Nephron progenitor cell (in vitro differentiated cells): ENCODE measurements around the gene TMEM184A.
"Not testable (repeated sequence)": the region's sequence is repeated elsewhere in the genome, so short reads cannot be mapped to it uniquely, and the experiment has no call there.

Source experiments
- DNase-seq: peaks from one replicate; pipeline ENCODE4 v3.0.0; 2021
- H3K27ac Mint-ChIP-seq: 2 replicates; pipeline ENCODE4 v1.8.0; 2021; ENCODE audit warnings: mild to moderate bottlenecking, moderate library complexity, mixed read lengths
- H3K27me3 Mint-ChIP-seq: 2 replicates; pipeline ENCODE4 v1.8.0; 2021; ENCODE audit warnings: mild to moderate bottlenecking, low read depth, mixed read lengths; ENCODE audit not compliant: poor library complexity
- H3K36me3 Mint-ChIP-seq: 2 replicates; pipeline ENCODE4 v1.8.0; 2021; ENCODE audit warnings: low read depth, mixed read lengths
- H3K4me1 Mint-ChIP-seq: 2 replicates; pipeline ENCODE4 v1.8.0; 2021; ENCODE audit warnings: mixed read lengths
- H3K4me3 Mint-ChIP-seq: 2 replicates; pipeline ENCODE4 v1.8.0; 2021; ENCODE audit warnings: mild to moderate bottlenecking, moderate library complexity, mixed read lengths
- H3K9me3 Mint-ChIP-seq: 2 replicates; pipeline ENCODE4 v1.8.0; 2021; ENCODE audit warnings: mild to moderate bottlenecking, moderate library complexity, mixed read lengths
- TF ChIP-seq, protein P1 (sequence below): fragments of 200-600 bp; sonication (generic); IDR thresholded peaks from 2 replicates; pipeline ENCODE4 v1.5.0; 2021; ENCODE audit warnings: antibody characterized with exemption

The TMEM184A gene

GRCh38 chr7:1587738-1588137, 31.7 kb upstream of the TMEM184A start:
- Mint-ChIP-seq H3K4me1 (peaks cover 25% of the 10 kb centered on the region), H3K4me3 (no peak overlapping the region), H3K9me3 (peaks cover 18% of the 10 kb centered on the region), H3K36me3 (peaks cover 5% of the 10 kb centered on the region), H3K27ac (no peak overlapping the region), H3K27me3 (peaks cover 13% of the 10 kb centered on the region)
- TF ChIP-seq, protein P1, sequence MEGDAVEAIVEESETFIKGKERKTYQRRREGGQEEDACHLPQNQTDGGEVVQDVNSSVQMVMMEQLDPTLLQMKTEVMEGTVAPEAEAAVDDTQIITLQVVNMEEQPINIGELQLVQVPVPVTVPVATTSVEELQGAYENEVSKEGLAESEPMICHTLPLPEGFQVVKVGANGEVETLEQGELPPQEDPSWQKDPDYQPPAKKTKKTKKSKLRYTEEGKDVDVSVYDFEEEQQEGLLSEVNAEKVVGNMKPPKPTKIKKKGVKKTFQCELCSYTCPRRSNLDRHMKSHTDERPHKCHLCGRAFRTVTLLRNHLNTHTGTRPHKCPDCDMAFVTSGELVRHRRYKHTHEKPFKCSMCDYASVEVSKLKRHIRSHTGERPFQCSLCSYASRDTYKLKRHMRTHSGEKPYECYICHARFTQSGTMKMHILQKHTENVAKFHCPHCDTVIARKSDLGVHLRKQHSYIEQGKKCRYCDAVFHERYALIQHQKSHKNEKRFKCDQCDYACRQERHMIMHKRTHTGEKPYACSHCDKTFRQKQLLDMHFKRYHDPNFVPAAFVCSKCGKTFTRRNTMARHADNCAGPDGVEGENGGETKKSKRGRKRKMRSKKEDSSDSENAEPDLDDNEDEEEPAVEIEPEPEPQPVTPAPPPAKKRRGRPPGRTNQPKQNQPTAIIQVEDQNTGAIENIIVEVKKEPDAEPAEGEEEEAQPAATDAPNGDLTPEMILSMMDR, result no peak
- DNase-seq, result no peak

DNA sequence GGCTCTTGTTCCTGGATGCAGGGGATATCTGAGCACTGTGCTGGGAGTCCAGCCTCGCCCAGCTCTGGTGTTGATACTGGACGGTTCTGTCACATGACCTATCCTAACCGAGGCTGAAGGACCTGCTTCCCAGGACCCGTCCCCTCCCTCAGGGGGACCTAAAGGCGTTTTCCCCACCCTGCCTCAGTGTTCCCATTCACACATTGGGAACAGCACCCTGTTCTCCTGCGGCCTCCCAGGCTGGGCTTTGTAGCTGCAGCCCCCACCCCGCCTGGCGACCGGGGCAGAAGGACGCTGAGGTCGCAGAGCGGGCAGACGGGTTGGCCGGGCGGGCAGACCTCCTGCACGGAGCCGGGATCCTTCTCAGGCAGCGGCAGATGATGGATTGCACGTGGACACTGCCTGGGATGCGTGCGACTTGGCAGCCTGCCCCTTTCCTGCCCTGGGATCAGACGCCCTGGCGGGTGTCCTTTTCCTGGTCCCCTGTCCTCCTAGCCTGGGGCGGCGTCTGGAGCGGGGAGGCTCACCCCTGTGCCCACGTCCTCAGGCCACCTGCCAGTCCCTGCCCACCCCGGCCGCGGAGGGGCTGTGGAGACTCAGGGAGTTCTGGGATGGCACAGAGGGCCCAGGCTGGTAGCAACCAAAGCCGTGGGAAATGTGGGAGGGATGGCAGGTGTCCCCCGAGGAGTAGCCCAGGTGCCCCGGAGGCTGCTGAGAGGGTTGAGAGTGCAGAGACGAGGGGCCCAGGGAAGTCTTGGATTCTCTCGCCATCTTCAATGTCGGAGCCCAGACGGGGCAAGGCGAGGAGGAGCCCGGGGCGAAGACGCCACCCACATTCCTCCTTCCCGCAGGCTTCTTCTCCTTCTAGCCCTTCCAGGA, 31.1 kb upstream of the TMEM184A start:
- Mint-ChIP-seq H3K4me1 (peaks cover 22% of the 10 kb centered on the region), H3K9me3 (peaks cover 18% of the 10 kb centered on the region), H3K36me3 (peaks cover 5% of the 10 kb centered on the region), H3K27ac (no peak overlapping the region), H3K27me3 (peaks cover 13% of the 10 kb centered on the region), H3K4me3 (no peak overlapping the region)
- DNase-seq, result no peak
- TF ChIP-seq, protein P1, result no peak

DNA sequence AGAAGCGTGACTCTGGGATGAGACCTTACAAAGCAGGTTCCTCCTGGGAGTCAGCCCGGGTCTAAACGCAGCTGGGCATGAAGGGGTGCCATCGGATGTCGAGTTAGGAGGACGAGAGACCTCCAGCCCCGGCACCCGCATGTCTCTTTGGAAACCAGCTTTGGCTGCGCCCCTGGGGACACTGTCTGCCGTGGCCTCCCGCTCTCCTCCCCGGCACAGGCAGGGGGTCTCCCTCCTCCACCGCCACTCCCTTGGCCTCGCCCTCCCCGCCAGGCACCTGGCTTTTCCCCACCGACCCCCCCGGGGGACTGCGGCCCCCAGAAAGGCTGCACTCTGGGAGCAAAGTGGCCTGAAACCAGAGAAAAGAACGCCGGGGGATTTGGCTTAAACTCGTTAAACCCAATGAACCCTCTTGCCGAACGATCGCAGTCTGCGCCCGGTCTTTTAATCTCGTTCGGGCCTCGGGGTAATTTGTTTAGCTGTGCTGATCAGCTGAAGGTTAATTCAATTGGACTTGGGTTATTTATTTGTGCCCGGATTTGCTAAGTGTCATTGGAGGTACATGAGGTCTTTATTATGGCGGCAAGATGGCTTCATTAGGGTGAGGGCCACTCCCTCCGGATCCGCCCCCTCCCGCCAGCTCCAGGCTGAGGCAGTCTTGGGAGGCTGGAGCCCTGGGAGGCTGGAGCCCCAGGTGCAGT, 30.3 kb upstream of the TMEM184A start:
- Mint-ChIP-seq H3K27ac (no peak overlapping the region), H3K4me1 (peaks cover 16% of the 10 kb centered on the region), H3K9me3 (peaks cover 18% of the 10 kb centered on the region), H3K27me3 (peaks cover 11% of the 10 kb centered on the region), H3K4me3 (no peak overlapping the region), H3K36me3 (peaks cover 5% of the 10 kb centered on the region)
- no peak for DNase-seq
- TF ChIP-seq, protein P1, result no peak

DNA sequence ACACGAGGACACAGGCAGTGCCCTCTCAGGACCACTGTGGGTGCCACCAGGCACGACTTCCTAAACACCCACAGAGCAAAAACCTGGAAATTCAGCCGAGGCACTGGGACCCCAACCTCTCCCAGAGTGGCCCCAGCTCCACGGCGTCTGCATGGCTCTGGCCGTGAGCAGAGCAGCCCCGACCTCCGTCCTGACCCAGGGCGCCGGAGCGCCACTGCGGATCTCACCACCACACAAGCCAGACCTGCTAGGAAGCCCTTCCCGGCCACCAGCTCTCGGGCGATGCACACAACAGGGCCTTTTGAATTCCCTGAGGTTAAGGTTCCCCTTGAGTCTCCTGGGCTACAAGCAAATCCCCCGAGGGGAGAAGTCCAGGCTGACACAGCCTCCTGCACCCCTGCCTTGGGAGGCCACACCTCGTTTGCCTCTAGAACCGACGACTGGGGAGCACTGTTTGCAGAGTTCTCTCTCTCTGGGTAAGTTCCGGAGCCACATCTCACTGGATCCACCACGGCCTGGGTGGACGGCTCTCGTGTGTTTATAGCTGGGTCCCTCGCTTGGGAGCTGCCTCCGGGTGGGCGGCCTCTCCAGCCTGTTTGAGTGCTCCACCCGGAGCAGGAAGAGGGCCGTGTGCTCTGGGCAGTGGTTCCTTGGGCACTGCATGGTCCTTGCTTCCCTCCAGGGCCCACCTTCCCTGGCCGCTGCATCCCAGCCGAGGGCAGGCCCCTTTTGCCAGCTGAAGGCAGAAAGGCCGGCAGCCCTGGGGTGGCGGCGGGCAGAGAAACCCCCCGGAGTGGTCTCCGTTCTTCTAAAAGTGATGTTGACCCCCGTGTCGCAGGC, 29.4 kb upstream of the TMEM184A start:
- H3K4me3 Mint-ChIP-seq, result no peak overlapping the region
- peaks cover 4% of the 10 kb centered on the region for H3K27me3 Mint-ChIP-seq
- H3K4me1 Mint-ChIP-seq, result peaks cover 12% of the 10 kb centered on the region
- peaks cover 5% of the 10 kb centered on the region for H3K36me3 Mint-ChIP-seq
- TF ChIP-seq, protein P1, result no peak
- peaks cover 18% of the 10 kb centered on the region for H3K9me3 Mint-ChIP-seq
- no peak overlapping the region for H3K27ac Mint-ChIP-seq
- no peak for DNase-seq

- H3K4me3 Mint-ChIP-seq, result no peak overlapping the region
- H3K27me3 Mint-ChIP-seq, result peaks cover 8% of the 10 kb centered on the region
- H3K36me3 Mint-ChIP-seq, result peaks cover 5% of the 10 kb centered on the region
- TF ChIP-seq, protein P1, result no peak
- DNase-seq, result no peak
- peaks cover 19% of the 10 kb centered on the region for H3K4me1 Mint-ChIP-seq
- H3K9me3 Mint-ChIP-seq, result peaks cover 18% of the 10 kb centered on the region
- H3K27ac Mint-ChIP-seq, result no peak overlapping the region
Observed at GRCh38 chr7:1584700-1585099, 28.7 kb upstream of the TMEM184A start.

DNA sequence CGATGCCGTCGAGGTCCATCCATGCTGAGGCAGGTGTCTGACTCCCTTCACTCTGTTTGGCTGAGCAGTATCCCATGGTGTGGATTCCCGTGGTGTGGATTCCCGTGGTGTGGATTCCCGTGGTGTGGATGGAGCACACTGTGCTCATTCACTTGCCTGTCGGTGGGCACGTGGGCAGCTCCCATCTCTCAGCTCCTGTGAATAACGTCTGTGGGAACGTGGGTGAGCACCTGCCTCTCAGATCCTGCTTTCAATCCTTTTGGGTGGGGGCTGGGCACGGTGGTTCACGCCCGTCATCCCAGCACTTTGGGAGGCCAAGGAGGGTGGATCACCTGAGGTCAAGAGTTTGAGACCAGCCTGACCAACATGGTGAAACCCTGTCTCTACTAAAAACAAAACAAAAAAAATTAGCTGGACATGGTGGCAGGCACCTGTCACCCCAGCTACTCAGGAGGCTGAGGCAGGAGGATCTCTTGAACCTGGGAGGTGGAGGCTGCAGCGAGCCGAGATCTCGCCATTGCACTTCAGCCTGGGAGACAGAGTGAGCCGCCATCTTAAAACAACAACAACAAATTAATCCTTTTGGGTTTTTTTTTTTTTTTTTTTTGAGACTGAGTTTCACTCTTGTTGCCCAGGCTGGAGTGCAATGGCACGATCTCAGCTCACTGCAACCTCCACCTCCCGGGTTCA, 27.4 kb upstream of the TMEM184A start:
- not testable (repeated sequence) for DNase-seq, H3K27me3 Mint-ChIP-seq, H3K27ac Mint-ChIP-seq, H3K9me3 Mint-ChIP-seq, H3K4me3 Mint-ChIP-seq, H3K36me3 Mint-ChIP-seq
- peaks cover 20% of the 10 kb centered on the region for H3K4me1 Mint-ChIP-seq
